HG03108 (cell line): ENCODE results near the gene FRMPD2.
"Not testable (repeated sequence)": the region's sequence is repeated elsewhere in the genome, so short reads cannot be mapped to it uniquely, and the experiment has no call there.

ENCODE experiments used
- ATAC-seq: cut with Tn5 transposase; IDR thresholded peaks from one replicate; pipeline ENCODE4 v1.9.1; 2021; ENCODE audit warnings: moderate library complexity; ENCODE audit not compliant: unreplicated experiment

FRMPD2 gene

GRCh38 chr10:48140949-48141348 is 133.5 kb downstream of the FRMPD2 start:
- not testable (repeated sequence) for ATAC-seq

GRCh38 chr10:48139953-48140850 is 134.3 kb downstream of the FRMPD2 start:
- not testable (repeated sequence) for ATAC-seq

GRCh38 chr10:48128954-48129353 is 145.5 kb downstream of the FRMPD2 start:
- not testable (repeated sequence) for ATAC-seq

- not testable (repeated sequence) for ATAC-seq
Measured at GRCh38 chr10:48126251-48126650, 148.2 kb downstream of the FRMPD2 start.

- not testable (repeated sequence) for ATAC-seq
Measured at GRCh38 chr10:48125631-48126030, 148.9 kb downstream of the FRMPD2 start.

GRCh38 chr10:48122618-48123017 is 151.9 kb downstream of the FRMPD2 start:
- ATAC-seq = not testable (repeated sequence)

- ATAC-seq = not testable (repeated sequence)
Measured at GRCh38 chr10:48110277-48110676, 164.2 kb downstream of the FRMPD2 start.
